ENCODE data around the gene KRT37.

DNA sequence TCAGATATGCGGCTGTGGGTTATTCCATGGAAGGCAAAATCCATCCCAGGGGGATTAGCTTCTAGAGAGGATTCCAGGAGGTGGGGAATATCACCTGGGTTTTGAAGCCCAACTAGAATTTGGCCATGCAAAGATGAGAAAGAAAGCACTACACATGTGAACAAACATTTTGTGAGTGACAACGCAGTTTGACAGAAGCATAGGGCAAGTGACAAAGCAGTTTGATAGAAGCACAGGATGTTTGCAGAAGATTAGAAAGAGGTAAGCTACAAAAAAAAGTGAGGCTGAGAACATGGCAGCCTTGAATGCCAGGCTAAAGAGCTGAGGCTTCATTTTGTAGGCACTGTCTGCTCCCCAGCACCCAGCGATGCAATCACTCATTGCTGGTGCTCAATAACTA lies 28.7 kb upstream of the KRT37 start:
- TF ChIP-seq, protein P1, sequence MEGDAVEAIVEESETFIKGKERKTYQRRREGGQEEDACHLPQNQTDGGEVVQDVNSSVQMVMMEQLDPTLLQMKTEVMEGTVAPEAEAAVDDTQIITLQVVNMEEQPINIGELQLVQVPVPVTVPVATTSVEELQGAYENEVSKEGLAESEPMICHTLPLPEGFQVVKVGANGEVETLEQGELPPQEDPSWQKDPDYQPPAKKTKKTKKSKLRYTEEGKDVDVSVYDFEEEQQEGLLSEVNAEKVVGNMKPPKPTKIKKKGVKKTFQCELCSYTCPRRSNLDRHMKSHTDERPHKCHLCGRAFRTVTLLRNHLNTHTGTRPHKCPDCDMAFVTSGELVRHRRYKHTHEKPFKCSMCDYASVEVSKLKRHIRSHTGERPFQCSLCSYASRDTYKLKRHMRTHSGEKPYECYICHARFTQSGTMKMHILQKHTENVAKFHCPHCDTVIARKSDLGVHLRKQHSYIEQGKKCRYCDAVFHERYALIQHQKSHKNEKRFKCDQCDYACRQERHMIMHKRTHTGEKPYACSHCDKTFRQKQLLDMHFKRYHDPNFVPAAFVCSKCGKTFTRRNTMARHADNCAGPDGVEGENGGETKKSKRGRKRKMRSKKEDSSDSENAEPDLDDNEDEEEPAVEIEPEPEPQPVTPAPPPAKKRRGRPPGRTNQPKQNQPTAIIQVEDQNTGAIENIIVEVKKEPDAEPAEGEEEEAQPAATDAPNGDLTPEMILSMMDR (IDR thresholded peaks at IDR 0.05; ENCODE audit: low read depth, low read length) = no peak
- TF ChIP-seq POLR2A (IDR thresholded peaks at IDR 0.05; ENCODE audit: extremely low read depth, insufficient read length) (no peak), MYC (IDR thresholded peaks at IDR 0.05; ENCODE audit: low read depth, low read length) (no peak)
